ENCODE measurements around the gene ZNF765. TPM values are rescaled to one million over a fixed set of nuclear protein-coding genes. Genes with fewer than 3 reads are reported as not detected.

The ZNF765 gene
- polyA plus RNA-seq (7.5 and 8.7 TPM in 2 replicates), polyA minus RNA-seq (21.1 and 22.6 TPM in 2 replicates)

DNA sequence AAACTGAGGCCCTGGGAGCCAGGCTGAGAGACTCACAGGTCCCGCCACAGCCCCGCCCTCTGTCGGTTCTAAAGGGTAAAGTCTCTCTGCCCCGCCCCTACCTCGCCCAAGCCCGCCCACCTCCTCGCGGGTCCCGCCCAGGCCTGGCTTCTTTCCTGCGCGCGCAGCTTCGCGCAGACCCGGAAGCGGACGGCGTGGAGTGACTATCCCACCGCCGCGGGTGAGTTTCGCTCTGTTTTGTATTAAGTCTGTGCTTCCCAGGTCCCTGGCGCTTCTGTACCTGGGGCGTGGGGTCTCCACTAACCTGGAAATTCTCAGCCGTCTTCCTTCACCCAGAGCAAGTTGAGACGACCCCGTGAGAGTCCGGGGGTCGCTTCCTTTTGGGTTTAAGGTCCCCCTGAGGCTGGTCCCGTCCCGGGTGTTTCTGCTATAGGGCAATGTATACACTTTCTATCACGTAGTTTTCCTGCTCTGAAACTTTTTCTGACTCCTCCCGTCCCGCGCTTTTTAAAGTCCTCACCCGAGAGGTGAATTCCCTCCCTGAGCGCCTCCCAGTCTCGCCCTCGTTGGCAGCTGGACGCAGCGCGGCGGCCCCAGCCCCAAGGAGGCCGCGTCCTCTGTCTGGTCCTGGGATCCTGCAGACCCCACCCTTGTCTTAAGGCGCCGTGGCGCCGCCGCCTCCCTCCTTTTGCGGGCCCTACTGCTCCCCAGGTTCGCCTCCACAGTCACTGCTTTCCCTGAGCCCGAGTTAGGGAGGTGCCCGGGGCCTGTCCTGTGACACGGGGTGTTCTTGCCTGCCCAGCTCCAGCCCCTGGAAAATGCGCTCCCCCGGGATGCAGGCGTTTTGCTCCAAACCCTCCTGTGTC, at the start of gene ZNF765:
TSS of gene ZNF765 (plus strand) at position 176 of the 866 bp plus-strand sequence. CDS start 2,867 bp downstream, outside the sequence.
- Histone ChIP-seq H3K9ac (ENCODE audit: low read length) (peak within 1 kb of the TSS; percentile 58), H3K27ac (ENCODE audit: low read length) (peak within 1 kb of the TSS; percentile 19), H2AFZ (ENCODE audit: low read depth, low read length) (peak within 1 kb of the TSS; percentile 65), H3K36me3 (ENCODE audit: insufficient read depth, low read length) (no peaks in the 10 kb centered on the region), H3K9me3 (ENCODE audit: low read length) (no peaks in the 10 kb centered on the region), H3F3A (ENCODE audit: insufficient read depth, low read length, poor library complexity, severe bottlenecking) (no peaks in the 10 kb centered on the region), H3K4me2 (ENCODE audit: low read length) (peak within 1 kb of the TSS; percentile 91), H4K20me1 (ENCODE audit: insufficient read depth) (no peaks in the 10 kb centered on the region), H3K9me2 (ENCODE audit: insufficient read depth, low read length) (no peaks in the 10 kb centered on the region), H3K27me3 (ENCODE audit: insufficient read depth, low read depth, low read length) (no peaks in the 10 kb centered on the region), H3K4me3 (ENCODE audit: low read length) (peak within 1 kb of the TSS; percentile 82), H3K79me2 (replicated peaks; ENCODE audit: insufficient read depth, low read length) (no peaks in the 10 kb centered on the region)
- TF ChIP-seq MXI1 (conservative IDR thresholded peaks at IDR 0.05; ENCODE audit: poor library complexity, severe bottlenecking) (peak; percentile 89), RAD21 (conservative IDR thresholded peaks at IDR 0.05) (peak; percentile 48), EZH2 (IDR thresholded peaks at IDR 0.05; ENCODE audit: borderline replicate concordance, insufficient read depth, low read length, poor library complexity, severe bottlenecking) (no peak), EP300 (conservative IDR thresholded peaks at IDR 0.05; ENCODE audit: poor library complexity, severe bottlenecking) (no peak), TAF1 (IDR thresholded peaks at IDR 0.05; ENCODE audit: low read depth) (no peak), POLR2AphosphoS5 (IDR thresholded peaks at IDR 0.05) (peak; percentile 26), SMC3 (conservative IDR thresholded peaks at IDR 0.05; ENCODE audit: poor library complexity) (peak; percentile 59)
- TF ChIP-seq, protein P1, sequence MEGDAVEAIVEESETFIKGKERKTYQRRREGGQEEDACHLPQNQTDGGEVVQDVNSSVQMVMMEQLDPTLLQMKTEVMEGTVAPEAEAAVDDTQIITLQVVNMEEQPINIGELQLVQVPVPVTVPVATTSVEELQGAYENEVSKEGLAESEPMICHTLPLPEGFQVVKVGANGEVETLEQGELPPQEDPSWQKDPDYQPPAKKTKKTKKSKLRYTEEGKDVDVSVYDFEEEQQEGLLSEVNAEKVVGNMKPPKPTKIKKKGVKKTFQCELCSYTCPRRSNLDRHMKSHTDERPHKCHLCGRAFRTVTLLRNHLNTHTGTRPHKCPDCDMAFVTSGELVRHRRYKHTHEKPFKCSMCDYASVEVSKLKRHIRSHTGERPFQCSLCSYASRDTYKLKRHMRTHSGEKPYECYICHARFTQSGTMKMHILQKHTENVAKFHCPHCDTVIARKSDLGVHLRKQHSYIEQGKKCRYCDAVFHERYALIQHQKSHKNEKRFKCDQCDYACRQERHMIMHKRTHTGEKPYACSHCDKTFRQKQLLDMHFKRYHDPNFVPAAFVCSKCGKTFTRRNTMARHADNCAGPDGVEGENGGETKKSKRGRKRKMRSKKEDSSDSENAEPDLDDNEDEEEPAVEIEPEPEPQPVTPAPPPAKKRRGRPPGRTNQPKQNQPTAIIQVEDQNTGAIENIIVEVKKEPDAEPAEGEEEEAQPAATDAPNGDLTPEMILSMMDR (IDR thresholded peaks at IDR 0.05; ENCODE audit: poor library complexity, severe bottlenecking): peak; percentile 74
- TF ChIP-seq, protein P2, sequence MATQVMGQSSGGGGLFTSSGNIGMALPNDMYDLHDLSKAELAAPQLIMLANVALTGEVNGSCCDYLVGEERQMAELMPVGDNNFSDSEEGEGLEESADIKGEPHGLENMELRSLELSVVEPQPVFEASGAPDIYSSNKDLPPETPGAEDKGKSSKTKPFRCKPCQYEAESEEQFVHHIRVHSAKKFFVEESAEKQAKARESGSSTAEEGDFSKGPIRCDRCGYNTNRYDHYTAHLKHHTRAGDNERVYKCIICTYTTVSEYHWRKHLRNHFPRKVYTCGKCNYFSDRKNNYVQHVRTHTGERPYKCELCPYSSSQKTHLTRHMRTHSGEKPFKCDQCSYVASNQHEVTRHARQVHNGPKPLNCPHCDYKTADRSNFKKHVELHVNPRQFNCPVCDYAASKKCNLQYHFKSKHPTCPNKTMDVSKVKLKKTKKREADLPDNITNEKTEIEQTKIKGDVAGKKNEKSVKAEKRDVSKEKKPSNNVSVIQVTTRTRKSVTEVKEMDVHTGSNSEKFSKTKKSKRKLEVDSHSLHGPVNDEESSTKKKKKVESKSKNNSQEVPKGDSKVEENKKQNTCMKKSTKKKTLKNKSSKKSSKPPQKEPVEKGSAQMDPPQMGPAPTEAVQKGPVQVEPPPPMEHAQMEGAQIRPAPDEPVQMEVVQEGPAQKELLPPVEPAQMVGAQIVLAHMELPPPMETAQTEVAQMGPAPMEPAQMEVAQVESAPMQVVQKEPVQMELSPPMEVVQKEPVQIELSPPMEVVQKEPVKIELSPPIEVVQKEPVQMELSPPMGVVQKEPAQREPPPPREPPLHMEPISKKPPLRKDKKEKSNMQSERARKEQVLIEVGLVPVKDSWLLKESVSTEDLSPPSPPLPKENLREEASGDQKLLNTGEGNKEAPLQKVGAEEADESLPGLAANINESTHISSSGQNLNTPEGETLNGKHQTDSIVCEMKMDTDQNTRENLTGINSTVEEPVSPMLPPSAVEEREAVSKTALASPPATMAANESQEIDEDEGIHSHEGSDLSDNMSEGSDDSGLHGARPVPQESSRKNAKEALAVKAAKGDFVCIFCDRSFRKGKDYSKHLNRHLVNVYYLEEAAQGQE (IDR thresholded peaks at IDR 0.05; ENCODE audit: borderline replicate concordance): no peak

DNA sequence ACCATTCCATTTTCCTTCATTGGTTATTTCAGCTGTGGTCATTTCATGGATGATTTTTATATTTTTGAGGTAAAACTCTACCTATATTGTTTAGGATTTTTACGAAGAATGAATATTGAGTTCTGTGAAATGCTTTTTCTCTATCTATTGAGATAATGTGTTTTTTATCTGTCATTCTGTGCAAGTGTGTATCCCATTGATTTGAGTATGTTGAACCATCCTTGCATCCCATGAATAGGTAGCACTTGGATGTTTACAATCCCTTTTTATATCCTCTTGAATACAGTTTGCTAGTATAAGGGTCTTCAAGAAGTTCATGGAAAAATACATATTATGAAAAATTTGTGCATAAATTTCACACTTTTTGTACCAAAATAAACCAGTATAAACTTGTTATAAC, 39.2 kb upstream of the ZNF765 start:
- no peak for TF ChIP-seq POLR2AphosphoS5 (IDR thresholded peaks at IDR 0.05)
- TF ChIP-seq, protein P2 (IDR thresholded peaks at IDR 0.05; ENCODE audit: borderline replicate concordance): no peak
- TF ChIP-seq TAF1 (IDR thresholded peaks at IDR 0.05; ENCODE audit: low read depth): no peak
- H3K4me2 ChIP-seq (ENCODE audit: low read length): no peak overlapping the region
- H3F3A ChIP-seq (ENCODE audit: insufficient read depth, low read length, poor library complexity, severe bottlenecking): no peaks in the 10 kb centered on the region
- peaks cover 30% of the 10 kb centered on the region for H3K9me3 ChIP-seq (ENCODE audit: low read length)
- no peak overlapping the region for H3K9ac ChIP-seq (ENCODE audit: low read length)
- H2AFZ ChIP-seq (ENCODE audit: low read depth, low read length): no peak overlapping the region
- H3K27ac ChIP-seq (ENCODE audit: low read length): no peak overlapping the region
- no peaks in the 10 kb centered on the region for H3K79me2 ChIP-seq (replicated peaks; ENCODE audit: insufficient read depth, low read length)
- H3K4me3 ChIP-seq (ENCODE audit: low read length): no peak overlapping the region
- no peaks in the 10 kb centered on the region for H4K20me1 ChIP-seq (ENCODE audit: insufficient read depth)
- H3K27me3 ChIP-seq (ENCODE audit: insufficient read depth, low read depth, low read length): no peaks in the 10 kb centered on the region
- peaks cover 39% of the 10 kb centered on the region for H3K36me3 ChIP-seq (ENCODE audit: insufficient read depth, low read length)
- no peaks in the 10 kb centered on the region for H3K9me2 ChIP-seq (ENCODE audit: insufficient read depth, low read length)

All from neural cell (in vitro differentiated cells).